SK-N-MC (cell line): Measurements from ENCODE around the gene ASPHD2.
"Not testable (repeated sequence)": the region's sequence is repeated elsewhere in the genome, so short reads cannot be mapped to it uniquely, and the experiment has no call there.

Experiments
- EZH2 ChIP-seq: fragments of 200-600 bp; sonication (generic); IDR thresholded peaks from one replicate; pipeline ENCODE4 v1.6.1; 2017; ENCODE audit warnings: antibody characterized with exemption
- FOXP2 ChIP-seq: optimal IDR thresholded peaks from 2 replicates; pipeline ENCODE3; 2011; ENCODE audit warnings: mild to moderate bottlenecking, moderate library complexity; ENCODE audit not compliant: insufficient read depth; ENCODE audit errors: extremely low read length, control extremely low read depth

GRCh38 chr22:26438776-26439175, 9.7 kb downstream of the ASPHD2 start:
- TF ChIP-seq FOXP2, EZH2: not testable (repeated sequence)
